HG03159 (cell line): Measurements from ENCODE around the gene PTPRE.

Source experiments
- ATAC-seq: cut with Tn5 transposase; IDR thresholded peaks from one replicate; pipeline ENCODE4 v1.9.1; 2021; ENCODE audit warnings: mild to moderate bottlenecking, moderate library complexity; ENCODE audit not compliant: unreplicated experiment

PTPRE gene

DNA sequence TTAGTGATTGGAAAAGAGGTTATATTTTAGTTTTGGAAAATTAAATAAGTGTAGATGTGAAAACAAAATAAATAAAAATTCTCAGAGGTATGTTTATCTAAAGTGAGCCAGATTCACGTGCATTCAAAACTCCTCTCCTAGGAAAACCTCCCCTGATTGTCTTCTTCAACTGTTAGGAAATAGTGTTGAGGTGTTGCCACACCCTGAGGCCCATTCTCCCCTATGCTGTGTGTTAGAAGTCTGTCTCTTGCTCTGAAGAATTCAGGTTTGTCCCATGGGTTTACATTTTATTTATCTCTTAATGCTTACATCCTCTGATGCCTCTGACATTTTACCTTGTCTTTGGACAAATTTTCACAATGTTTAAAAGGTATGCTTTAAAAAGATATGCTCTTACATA is 40.3 kb downstream of the PTPRE start:
- no peak for ATAC-seq

GRCh38 chr10:127948791-127949190 is 41.9 kb downstream of the PTPRE start:
- ATAC-seq = no peak

GRCh38 chr10:127949831-127950230 is 42.9 kb downstream of the PTPRE start:
- ATAC-seq = no peak

- ATAC-seq = no peak
These were observed 45.1 kb downstream of the PTPRE start for GRCh38 chr10:127951861-127952574.

DNA sequence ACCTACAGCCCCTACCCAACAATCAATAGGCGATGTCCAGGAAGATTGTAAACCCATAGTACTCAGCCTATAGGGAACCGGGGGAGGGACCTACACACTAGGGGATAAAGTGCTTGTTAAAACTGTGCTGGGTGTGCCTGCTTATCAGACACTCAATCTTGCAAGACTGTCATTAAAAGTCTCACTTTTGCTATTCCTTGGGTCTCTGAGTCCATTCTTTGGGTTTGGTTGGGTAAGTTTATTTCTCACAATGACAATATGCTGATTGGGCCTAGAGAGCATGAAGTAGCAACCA is 45.6 kb downstream of the PTPRE start:
- ATAC-seq = no peak

DNA sequence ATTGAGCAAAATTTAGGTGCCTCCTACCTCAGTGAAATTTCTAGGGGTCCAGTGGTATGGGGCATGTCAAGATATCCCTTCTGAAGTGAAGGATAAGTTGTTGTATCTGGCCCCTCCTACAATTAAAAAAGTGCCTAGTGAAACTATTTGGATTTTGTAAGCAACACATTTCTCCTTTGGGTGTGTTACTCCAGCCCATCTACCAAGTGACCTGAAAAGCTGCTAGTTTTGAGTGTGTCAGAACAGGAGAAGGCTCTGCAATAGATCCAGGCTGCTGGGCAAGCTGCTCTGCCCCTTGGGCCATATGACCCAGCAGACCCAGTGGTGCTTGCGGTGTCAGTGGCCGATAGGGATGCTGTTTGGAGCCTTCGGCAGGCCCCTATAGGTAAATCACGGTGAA is 46.0 kb downstream of the PTPRE start:
- no peak for ATAC-seq

- ATAC-seq = no peak
These were observed 47.0 kb downstream of the PTPRE start for GRCh38 chr10:127953876-127954275.

- ATAC-seq = no peak
These were observed 52.5 kb downstream of the PTPRE start for GRCh38 chr10:127959428-127959827.

GRCh38 chr10:127961071-127961470 is 54.2 kb downstream of the PTPRE start:
- no peak for ATAC-seq

- no peak for ATAC-seq
These were observed 55.3 kb downstream of the PTPRE start for GRCh38 chr10:127962205-127962604.

- no peak for ATAC-seq
These were observed 56.2 kb downstream of the PTPRE start for GRCh38 chr10:127963136-127963535.

DNA sequence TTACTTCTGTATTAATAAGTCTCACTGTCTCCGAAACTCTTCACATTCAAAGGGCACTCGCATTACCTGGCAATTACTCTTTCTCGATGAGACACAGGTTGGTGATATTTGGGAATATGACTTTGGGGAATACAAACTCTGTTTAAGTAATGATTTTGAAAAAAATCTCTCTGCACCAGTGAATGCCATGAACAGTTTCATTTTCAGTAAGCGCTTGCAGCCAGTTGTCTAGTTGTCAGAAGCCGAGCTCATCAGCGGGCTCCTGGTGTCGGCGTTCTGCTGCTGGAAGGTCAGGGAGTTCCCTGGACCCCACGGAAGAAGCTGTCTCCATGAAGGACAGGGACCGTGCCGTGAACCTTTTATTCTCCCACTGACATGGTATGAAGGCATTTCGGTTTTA is 57.7 kb downstream of the PTPRE start:
- no peak for ATAC-seq

- no peak for ATAC-seq
These were observed 60.0 kb downstream of the PTPRE start for GRCh38 chr10:127966875-127967274.

- no peak for ATAC-seq
These were observed 61.1 kb downstream of the PTPRE start for GRCh38 chr10:127968027-127968441.

GRCh38 chr10:127968659-127969058 is 61.8 kb downstream of the PTPRE start:
- ATAC-seq = no peak

DNA sequence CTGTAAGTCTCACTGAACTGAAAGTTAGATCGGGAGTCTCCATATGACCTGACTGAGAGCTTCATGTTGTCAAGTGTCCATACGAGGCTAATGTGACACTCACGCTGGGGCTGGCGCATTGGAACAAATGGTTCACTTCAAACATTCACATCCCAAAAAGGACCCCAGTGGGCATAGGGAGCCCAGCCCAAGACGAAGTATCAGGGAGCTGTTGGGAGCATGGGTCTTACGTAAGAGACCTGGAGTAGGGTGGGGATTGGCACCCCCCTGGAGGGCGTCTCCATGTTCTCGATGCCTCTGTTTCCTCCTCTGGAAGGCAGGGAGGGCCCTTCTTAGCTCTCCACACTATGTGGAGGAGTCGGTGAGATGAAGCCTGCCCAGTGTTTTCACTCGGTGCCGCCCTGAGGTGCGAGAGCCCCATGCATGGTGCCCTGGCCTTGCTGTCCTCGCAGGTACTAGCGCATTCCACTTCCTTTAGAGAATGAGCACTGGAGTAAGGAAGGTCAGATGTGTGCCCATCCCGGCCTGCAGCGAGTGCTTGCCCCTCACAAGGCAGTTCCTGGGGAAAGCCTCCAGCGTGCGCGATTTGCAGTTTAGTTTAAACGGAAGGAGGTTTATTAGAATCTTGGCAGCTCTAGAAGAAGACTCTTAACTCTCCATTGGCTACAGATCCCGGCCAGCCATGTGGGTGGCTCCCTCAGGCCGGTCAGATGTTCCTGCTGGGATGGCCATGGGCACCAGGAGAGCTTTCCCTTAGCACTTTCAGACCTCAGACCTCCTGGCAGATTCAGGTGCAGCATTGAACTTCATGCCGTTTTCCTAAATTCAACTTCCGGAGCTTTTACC is 64.4 kb downstream of the PTPRE start:
- ATAC-seq = no peak

DNA sequence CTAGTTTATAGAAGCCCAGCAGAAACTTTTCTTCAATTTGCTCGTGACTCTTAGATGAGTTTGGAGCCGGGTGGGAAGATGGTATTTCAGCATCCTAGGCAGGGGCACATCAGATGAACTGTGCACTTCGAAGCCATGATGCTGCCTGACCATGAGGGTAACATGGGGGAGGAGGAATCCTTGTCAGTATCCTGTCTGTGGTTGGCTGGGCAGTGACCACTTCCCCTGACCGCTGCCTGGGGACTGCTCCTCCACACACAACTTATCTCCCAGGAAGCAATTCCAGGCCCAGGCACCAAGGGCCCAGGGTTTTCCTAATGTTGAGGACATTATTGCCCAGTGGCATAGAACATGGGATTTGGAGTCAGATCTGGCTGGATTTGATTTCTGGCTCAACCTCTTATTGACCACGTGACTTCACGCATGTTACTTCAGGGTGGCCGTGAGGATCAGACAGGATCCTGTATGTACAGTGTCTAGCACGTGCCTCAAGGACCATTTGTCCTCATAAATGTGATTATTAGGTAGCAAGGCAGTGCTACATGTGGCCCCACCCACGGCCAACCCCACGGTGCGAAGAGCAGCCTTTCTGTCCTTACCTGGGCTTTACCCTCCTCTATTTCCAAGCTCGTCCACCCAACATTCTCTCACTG is 65.2 kb downstream of the PTPRE start:
- ATAC-seq = no peak

- ATAC-seq = no peak
These were observed 66.0 kb downstream of the PTPRE start for GRCh38 chr10:127972751-127973357.

DNA sequence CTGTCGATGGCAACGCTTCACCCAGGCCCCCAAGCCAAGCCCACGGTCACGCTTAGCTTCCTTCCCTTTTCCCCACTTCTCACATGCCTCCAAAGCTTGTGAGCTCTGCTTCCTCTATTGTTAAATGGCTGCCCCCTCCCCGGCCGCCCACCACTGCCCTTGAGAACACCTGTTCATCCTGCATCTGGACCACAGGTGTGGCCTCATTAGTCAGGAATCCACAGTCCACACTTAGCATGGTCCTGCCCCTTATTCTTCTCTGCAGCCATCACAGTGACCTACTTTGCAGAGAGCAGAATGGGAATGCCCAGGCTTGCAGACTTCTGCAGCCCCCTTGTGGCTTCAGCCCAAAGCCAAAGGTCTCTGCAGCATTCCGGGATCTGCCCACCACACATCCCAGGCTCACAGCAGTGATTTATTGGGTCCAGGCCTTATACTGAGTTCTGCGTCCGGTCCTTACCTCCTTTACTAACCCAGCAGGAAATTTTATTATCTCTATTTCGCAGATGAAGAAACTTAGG is 66.9 kb downstream of the PTPRE start:
- ATAC-seq = no peak

GRCh38 chr10:127974911-127975310 is 68.0 kb downstream of the PTPRE start:
- ATAC-seq = no peak

GRCh38 chr10:127976286-127976685 is 69.4 kb downstream of the PTPRE start:
- ATAC-seq = no peak
